CD4-positive, alpha-beta T cell treated with Interleukin-15 for 1 hour (primary cell): ENCODE measurements around the gene BCL2A1.
"Not testable (repeated sequence)": the region's sequence is repeated elsewhere in the genome, so short reads cannot be mapped to it uniquely, and the experiment has no call there.

ENCODE experiments used
- DNase-seq: peaks from one replicate; pipeline ENCODE4 v3.0.0-alpha.2; 2020

The BCL2A1 gene

GRCh38 chr15:79970624-79971434 lies at the start of gene BCL2A1:
Gene BCL2A1, minus strand, starts transcription at chr15:79971196. Its CDS starts 77 bp downstream, at chr15:79971119.
- DNase-seq, result peak; percentile 78

- no peak for DNase-seq
Measured at GRCh38 chr15:80020731-80021130, 49.7 kb upstream of the BCL2A1 start.

- DNase-seq, result not testable (repeated sequence)
Measured at GRCh38 chr15:80020149-80020548, 49.2 kb upstream of the BCL2A1 start.

- DNase-seq, result no peak
Measured at GRCh38 chr15:80019168-80019745, 48.3 kb upstream of the BCL2A1 start.

GRCh38 chr15:80017139-80017538 lies 46.1 kb upstream of the BCL2A1 start:
- DNase-seq, result not testable (repeated sequence)

GRCh38 chr15:80016506-80016905 lies 45.5 kb upstream of the BCL2A1 start:
- DNase-seq, result not testable (repeated sequence)

- no peak for DNase-seq
Measured at GRCh38 chr15:80015156-80015555, 44.2 kb upstream of the BCL2A1 start.

- not testable (repeated sequence) for DNase-seq
Measured at GRCh38 chr15:80014186-80014585, 43.2 kb upstream of the BCL2A1 start.

- no peak for DNase-seq
Measured at GRCh38 chr15:80012060-80012726, 41.2 kb upstream of the BCL2A1 start.

- no peak for DNase-seq
Measured at GRCh38 chr15:80011596-80011995, 40.6 kb upstream of the BCL2A1 start.

- peak; percentile 37 for DNase-seq
Measured at GRCh38 chr15:80011041-80011523, 40.1 kb upstream of the BCL2A1 start.

GRCh38 chr15:80010131-80010673 lies 39.2 kb upstream of the BCL2A1 start:
- peak; percentile 32 for DNase-seq

- no peak for DNase-seq
Measured at GRCh38 chr15:80007532-80007931, 36.5 kb upstream of the BCL2A1 start.

GRCh38 chr15:80006946-80007345 lies 36.0 kb upstream of the BCL2A1 start:
- DNase-seq, result no peak

- no peak for DNase-seq
Measured at GRCh38 chr15:80003934-80004472, 33.0 kb upstream of the BCL2A1 start.

- no peak for DNase-seq
Measured at GRCh38 chr15:80003171-80003570, 32.2 kb upstream of the BCL2A1 start.

GRCh38 chr15:80002267-80002666 lies 31.3 kb upstream of the BCL2A1 start:
- no peak for DNase-seq

- no peak for DNase-seq
Measured at GRCh38 chr15:79994615-79995014, 23.6 kb upstream of the BCL2A1 start.

GRCh38 chr15:79991826-79992225 lies 20.8 kb upstream of the BCL2A1 start:
- no peak for DNase-seq

GRCh38 chr15:79990997-79991334 lies 20.0 kb upstream of the BCL2A1 start:
- DNase-seq, result no peak

- no peak for DNase-seq
Measured at GRCh38 chr15:79990280-79990996, 19.4 kb upstream of the BCL2A1 start.

GRCh38 chr15:79989682-79990081 lies 18.7 kb upstream of the BCL2A1 start:
- DNase-seq, result peak; percentile 50

GRCh38 chr15:79989183-79989582 lies 18.2 kb upstream of the BCL2A1 start:
- no peak for DNase-seq
